Islet of Langerhans (tissue), 1 donor: ENCODE results near the gene MED7.

Experiments used
- FAIRE-seq: peaks from one replicate; lab custom pipeline; 2011; peaks lifted over from hg19 to GRCh38; lab: Jason Lieb, UNC

MED7 gene

GRCh38 chr5:157106630-157107461, 35.8 kb downstream of the MED7 start:
- no peak for FAIRE-seq

- FAIRE-seq, result no peak
These were observed 42.5 kb downstream of the MED7 start for GRCh38 chr5:157100140-157100679.

- FAIRE-seq, result no peak
These were observed 54.2 kb downstream of the MED7 start for GRCh38 chr5:157088342-157088990.
